Stimulated activated CD8-positive, alpha-beta memory T cell treated with anti-CD3 and anti-CD28 coated beads, Interleukin-7, amount 100 ng/mL, for 1 hour (primary cell): ENCODE results near the gene LRRK1.

Experiments used
- DNase-seq, 2 donors: peaks; one replicate each; pipeline ENCODE4 v3.0.0-alpha.2; 2020; ENCODE audit warnings: low read depth in 2 of 2

The LRRK1 gene

DNA sequence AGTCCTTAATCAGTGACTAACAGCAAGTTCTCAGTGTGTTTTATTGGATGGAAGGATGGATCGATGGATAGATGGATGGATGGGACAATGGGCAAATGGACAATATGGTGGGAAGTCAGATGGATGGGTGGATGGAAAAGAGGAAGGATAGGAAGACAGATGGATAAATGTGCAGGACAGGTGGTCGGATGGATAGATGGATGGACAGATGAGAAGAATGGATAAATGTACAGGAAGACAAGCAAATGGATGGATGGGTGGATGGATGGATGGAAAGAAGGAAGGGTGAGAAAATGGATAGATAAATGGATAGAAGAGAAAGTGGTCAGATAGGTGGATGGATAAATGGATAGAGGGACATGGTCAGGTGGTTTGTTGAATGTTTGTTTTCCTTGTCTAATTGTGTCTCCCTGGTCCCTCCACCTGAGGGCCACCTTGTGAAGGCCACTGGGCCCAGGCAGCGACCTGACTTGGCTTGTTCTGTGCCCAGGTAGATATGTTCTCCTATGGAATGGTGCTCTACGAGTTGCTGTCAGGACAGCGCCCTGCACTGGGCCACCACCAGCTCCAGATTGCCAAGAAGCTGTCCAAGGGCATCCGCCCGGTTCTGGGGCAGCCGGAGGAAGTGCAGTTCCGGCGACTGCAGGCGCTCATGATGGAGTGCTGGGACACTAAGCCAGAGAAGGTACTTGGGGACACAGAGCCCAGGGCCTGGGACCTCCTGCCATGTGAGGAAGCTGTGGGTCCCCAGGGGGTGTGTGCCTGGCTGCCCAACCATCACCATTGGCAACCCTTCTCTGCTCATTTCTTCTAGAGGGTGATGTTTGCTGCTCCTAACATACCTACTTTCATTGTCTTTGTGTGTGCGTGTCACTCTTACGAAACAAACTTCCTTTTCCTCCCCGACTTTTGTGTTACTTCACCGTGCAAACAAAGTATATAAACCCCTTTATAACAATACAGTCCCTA, 137.5 kb downstream of the LRRK1 start:
- no peak for DNase-seq

- DNase-seq: no peak
These were observed 138.8 kb downstream of the LRRK1 start for GRCh38 chr15:101057841-101058407.

GRCh38 chr15:101058735-101059134, 139.6 kb downstream of the LRRK1 start:
- DNase-seq: no peak

DNA sequence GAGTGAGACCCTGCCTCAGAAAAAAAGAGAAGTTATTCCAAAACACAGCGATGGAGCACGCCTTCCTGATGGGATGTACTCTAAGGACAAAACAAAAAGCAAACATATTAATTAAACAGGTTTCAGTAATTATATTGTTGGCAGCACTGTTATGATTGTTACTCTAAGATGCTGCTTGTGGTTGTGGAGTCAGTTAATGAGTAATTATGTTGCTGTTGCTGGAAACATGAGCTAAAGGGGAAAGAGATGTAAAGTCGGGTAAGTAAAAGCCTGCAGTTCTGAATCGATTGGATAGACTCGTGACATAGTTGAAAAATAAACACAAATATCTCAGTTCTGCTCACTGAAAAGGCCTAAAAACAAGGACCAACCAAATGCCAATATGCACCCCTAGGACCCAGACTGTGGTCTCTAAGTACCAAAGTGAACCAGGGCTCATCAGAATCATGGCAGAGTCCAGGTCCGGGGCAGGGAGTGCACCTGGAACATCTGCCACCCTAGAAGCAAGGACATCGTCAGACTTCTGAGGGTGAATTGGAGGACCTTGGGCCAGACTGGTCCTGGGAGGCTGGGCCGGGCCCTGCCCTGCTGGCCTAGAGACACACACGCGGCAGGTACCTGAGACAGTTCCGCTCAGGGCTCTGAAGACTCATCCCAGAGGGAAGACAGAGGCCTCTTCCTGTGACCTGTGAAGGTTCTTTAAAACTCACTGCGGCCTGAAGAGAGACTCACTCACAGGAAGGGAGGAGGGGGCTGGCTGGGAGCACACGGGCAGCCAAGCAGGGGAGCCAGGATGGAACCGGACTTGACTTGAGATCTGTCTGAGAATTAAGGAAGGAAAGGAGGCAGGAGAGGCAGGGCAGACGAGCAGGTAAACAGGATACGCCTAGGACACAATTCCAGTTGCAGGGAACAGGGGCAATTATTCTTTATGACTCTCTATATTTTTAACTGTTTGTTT, 140.5 kb downstream of the LRRK1 start:
- DNase-seq: no peak

DNA sequence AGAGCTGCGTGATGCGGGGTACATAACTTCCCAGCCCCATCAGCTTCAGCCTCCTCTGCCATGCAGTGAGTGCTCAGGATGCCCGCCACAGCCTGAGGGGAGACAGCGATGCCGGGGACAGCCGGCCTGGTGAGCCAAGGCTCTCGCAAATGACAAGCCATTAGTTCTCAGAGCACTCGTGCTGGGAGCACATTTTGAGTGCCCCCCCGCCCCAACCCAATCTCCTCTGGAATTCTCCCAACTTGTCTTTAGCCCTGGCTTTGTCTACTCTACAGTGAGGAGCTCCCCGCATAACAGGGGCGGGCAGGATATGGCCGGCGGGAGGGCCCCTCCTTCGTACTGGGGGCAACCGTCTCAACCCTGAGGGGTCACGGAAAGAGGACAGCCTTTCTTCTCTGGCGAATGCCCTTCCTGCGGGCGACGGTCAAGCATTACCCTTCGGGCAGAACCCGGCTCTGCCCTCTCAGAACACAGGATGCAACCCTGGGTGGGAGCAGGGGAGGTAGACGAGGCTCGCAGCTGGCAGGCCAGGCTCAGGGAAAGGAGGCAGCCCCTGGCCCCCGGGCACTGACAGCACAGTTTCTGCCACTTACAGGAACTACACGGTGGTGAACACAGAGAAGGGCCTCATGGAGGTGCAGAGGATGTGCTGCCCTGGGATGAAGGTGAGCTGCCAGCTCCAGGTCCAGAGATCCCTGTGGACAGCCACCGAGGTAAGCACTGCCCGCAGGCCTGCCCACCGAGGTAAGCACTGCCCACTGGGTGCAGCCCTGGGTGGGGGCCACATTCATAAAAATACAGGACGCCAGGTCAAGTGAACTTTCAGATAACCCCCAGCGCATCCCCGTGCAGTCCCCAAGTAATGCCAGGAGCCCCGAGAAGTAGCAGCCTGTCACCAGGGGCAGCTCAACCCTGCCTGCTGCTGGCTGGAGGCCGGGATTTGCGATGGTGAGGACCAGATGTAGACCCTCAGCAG, 141.7 kb downstream of the LRRK1 start:
- DNase-seq: no peak

GRCh38 chr15:101062063-101062462, 142.9 kb downstream of the LRRK1 start:
- no peak for DNase-seq

GRCh38 chr15:101062471-101063171, 143.5 kb downstream of the LRRK1 start:
- DNase-seq: no peak

GRCh38 chr15:101063212-101063611, 144.1 kb downstream of the LRRK1 start:
- DNase-seq: no peak

DNA sequence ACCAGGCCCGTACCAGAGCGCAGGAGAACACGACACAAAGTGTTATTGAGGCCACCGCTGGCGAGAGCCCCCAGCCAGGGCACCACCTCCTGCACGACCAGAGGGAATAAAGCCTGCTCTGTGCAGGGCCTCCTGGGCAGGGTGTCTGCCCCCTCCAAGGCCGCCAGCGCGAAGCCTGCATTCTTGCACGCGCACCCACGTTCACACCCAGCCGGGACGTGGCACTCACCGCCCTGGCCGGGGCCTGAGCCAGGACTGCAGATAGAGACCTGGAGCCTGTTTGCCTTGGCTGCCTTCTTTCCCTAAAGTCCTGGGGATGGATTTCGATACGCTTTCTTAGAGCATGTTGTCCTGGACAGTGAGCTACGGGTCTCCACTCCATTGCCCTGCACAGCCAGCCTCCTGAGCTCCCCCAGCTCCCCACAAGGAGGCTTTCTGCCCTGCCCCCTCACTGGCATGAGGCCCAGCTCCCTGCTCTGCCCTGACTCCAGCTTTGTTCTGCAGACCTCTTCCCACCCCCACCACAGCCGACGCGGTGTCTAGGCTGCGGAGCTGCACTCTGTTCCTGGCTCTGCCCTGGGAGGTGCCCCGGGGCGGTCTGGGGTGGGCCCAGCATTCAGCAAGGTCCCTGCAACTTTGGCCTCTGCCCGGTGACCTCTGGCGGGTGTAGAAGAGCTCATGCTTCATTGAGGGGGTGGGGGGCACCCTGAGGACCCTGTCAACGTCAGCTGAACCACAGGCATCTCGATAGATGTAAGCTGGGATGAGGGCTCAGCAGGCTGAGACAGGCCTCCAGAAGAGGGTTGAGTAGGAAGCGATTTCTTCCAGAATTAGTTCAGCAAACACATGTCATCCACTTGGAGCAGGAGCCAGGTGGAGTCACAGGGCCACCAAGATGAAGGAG, 145.0 kb downstream of the LRRK1 start:
- DNase-seq: no peak

GRCh38 chr15:101064795-101065569, 145.8 kb downstream of the LRRK1 start:
- no peak for DNase-seq

GRCh38 chr15:101065570-101066221, 146.5 kb downstream of the LRRK1 start:
- no peak for DNase-seq

DNA sequence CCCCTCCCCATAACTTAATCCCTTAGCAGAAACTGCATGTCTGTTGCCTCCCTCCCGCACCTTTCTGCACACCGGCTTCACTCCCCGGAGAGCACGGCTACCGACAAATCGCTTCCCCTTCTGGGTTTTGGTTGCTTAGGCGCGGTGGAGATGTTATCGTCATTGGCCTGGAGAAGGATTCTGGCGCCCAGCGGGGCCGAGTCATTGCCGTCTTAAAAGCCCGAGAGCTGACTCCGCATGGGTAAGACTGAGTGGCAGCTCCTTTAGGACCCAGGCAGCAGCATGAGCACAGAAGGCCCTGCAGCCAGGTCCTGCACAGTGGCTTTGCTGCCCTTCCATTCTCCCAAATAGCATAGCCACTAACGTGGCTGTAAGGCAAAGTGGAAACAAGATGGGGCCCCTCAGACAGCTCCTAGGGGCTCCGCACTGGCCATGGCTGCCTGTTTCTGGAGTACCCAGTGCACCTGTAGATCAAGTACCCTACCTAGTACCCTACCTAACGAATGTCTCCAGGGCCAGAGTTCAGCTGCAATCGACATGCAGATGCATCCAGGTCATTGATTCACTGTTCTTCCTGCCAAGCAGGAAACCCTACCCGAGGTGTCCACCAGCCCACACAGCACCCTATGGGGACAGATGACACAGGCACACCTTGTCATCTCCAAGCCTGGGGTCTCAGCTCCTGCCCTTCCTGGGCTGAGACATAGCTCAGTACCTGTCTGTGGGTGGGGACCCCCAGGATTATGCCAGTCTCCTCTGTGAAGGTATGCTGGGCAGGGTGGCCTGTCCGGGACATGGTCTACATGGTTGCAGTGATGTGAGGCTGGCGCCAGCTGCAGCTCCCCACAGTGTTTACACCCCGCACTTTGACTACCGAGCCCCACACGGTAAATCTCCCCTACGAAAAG, 147.6 kb downstream of the LRRK1 start:
- no peak for DNase-seq

DNA sequence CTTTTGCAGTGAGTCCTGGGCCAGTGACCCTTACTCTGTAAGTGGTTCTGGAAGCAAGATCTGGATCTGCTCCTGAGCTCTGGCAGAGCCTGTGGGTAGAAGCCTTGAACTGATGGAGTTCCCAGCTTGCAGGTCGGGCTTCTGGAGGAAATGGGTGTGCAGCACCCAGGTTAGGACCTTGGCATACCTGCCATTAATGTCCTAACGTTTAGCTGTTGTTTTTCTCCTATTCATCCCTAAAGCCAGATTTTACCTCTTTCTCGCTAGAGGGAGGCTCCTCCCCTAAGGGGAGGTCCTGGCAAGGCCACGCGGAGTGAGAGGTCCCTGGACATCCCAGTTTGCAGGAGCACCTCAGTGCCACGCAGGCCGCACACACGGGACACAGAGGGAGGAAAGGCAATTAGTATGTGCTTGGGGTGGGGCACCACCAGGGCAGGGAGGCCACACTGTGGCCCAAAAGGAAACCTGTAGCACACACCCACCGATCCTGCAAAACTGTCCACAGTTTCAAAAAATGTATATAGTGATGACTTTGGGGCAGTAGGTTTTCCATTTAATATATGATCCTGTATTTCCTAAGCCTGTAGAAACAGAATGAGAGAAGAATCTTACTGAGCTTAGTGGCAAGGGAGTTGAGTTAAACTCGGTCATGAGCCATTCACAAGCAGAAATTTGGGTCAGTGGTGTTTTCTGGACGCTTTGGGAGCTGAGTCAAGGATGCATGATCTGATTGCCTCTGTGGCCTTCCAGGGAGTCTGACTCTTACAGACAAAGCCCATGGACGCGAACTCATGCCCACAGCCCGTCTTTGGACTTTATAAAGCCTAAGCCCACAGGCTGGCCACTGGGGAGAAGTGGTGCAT, 148.7 kb downstream of the LRRK1 start:
- no peak for DNase-seq

GRCh38 chr15:101068523-101068960, 149.4 kb downstream of the LRRK1 start:
- DNase-seq: no peak

- no peak for DNase-seq
These were observed 149.9 kb downstream of the LRRK1 start for GRCh38 chr15:101068961-101069653.
